Glutamatergic neuron (in vitro differentiated cells): ENCODE measurements around the gene ASF1A. TPM values are rescaled to one million over a fixed set of nuclear protein-coding genes. Genes with fewer than 3 reads are reported as not detected.
A peak's percentile ranks its signal among the peaks of the same experiment; 100 is the strongest.

ENCODE experiments used
- DNase-seq: peaks from one replicate; pipeline ENCODE4 v3.0.0; 2022
- H3K27ac Mint-ChIP-seq: one replicate; pipeline ENCODE4 v1.8.0; 2020; ENCODE audit warnings: mild to moderate bottlenecking, mixed read lengths, inconsistent platforms; ENCODE audit not compliant: unreplicated experiment
- H3K27me3 Mint-ChIP-seq: one replicate; pipeline ENCODE4 v1.8.0; 2020; ENCODE audit warnings: mild to moderate bottlenecking, moderate library complexity, mixed read lengths, inconsistent platforms; ENCODE audit not compliant: unreplicated experiment
- H3K36me3 Mint-ChIP-seq: one replicate; pipeline ENCODE4 v1.8.0; 2020; ENCODE audit warnings: mild to moderate bottlenecking, mixed read lengths, inconsistent platforms; ENCODE audit not compliant: unreplicated experiment
- H3K4me1 Mint-ChIP-seq: one replicate; pipeline ENCODE4 v1.8.0; 2020; ENCODE audit warnings: mild to moderate bottlenecking, low read depth, mixed read lengths, inconsistent platforms; ENCODE audit not compliant: unreplicated experiment
- H3K4me3 Mint-ChIP-seq: one replicate; pipeline ENCODE4 v1.8.0; 2020; ENCODE audit warnings: mild to moderate bottlenecking, mixed read lengths, inconsistent platforms; ENCODE audit not compliant: unreplicated experiment
- H3K9me3 Mint-ChIP-seq: one replicate; pipeline ENCODE4 v1.8.0; 2020; ENCODE audit warnings: mild to moderate bottlenecking, moderate library complexity, mixed read lengths, inconsistent platforms; ENCODE audit not compliant: unreplicated experiment
- total RNA-seq: library from RNA; stranded (reverse); fragmentation: NEBNext Ultra II Directional; extraction: Animal tissue kit (Norgen Biotek cat#: 25700); gene quantifications from one replicate; pipeline ENCODE4 v1.2.1, GENCODE V29; 2021; ENCODE audit not compliant: unreplicated experiment
- TF ChIP-seq, protein P1 (sequence below): fragments of 200-600 bp; sonication (generic); IDR thresholded peaks from one replicate; pipeline ENCODE4 v1.5.0; 2021; ENCODE audit not compliant: partially characterized antibody, unreplicated experiment

ASF1A gene
- total RNA-seq, 1 donor from 2014 or later = 56.1 TPM

GRCh38 chr6:118914598-118914997 lies 20.6 kb downstream of the ASF1A start:
- DNase-seq = no peak
- Mint-ChIP-seq H3K27me3 (peaks cover 3% of the 10 kb centered on the region), H3K9me3 (peaks cover 7% of the 10 kb centered on the region), H3K36me3 (peaks cover 3% of the 10 kb centered on the region), H3K27ac (peak overlapping the region; percentile 97), H3K4me3 (no peak overlapping the region), H3K4me1 (peaks cover 48% of the 10 kb centered on the region)
- TF ChIP-seq, protein P1, sequence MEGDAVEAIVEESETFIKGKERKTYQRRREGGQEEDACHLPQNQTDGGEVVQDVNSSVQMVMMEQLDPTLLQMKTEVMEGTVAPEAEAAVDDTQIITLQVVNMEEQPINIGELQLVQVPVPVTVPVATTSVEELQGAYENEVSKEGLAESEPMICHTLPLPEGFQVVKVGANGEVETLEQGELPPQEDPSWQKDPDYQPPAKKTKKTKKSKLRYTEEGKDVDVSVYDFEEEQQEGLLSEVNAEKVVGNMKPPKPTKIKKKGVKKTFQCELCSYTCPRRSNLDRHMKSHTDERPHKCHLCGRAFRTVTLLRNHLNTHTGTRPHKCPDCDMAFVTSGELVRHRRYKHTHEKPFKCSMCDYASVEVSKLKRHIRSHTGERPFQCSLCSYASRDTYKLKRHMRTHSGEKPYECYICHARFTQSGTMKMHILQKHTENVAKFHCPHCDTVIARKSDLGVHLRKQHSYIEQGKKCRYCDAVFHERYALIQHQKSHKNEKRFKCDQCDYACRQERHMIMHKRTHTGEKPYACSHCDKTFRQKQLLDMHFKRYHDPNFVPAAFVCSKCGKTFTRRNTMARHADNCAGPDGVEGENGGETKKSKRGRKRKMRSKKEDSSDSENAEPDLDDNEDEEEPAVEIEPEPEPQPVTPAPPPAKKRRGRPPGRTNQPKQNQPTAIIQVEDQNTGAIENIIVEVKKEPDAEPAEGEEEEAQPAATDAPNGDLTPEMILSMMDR = no peak

GRCh38 chr6:118917546-118918328 lies 23.8 kb downstream of the ASF1A start:
- Mint-ChIP-seq H3K9me3 (peaks cover 4% of the 10 kb centered on the region), H3K4me3 (peak overlapping the region; percentile 27), H3K27ac (peak overlapping the region; percentile 92), H3K27me3 (peaks cover under 1% of the 10 kb centered on the region), H3K4me1 (peaks cover 40% of the 10 kb centered on the region), H3K36me3 (peaks cover 4% of the 10 kb centered on the region)
- TF ChIP-seq, protein P1 = no peak
- DNase-seq = no peak

GRCh38 chr6:118918329-118918725 lies 24.4 kb downstream of the ASF1A start:
- H3K27ac Mint-ChIP-seq = peak overlapping the region; percentile 92
- no peak for DNase-seq
- H3K4me3 Mint-ChIP-seq = no peak overlapping the region
- peaks cover 3% of the 10 kb centered on the region for H3K36me3 Mint-ChIP-seq
- TF ChIP-seq, protein P1 = no peak
- H3K4me1 Mint-ChIP-seq = peaks cover 34% of the 10 kb centered on the region
- H3K9me3 Mint-ChIP-seq = peaks cover 3% of the 10 kb centered on the region
- no peaks in the 10 kb centered on the region for H3K27me3 Mint-ChIP-seq

DNA sequence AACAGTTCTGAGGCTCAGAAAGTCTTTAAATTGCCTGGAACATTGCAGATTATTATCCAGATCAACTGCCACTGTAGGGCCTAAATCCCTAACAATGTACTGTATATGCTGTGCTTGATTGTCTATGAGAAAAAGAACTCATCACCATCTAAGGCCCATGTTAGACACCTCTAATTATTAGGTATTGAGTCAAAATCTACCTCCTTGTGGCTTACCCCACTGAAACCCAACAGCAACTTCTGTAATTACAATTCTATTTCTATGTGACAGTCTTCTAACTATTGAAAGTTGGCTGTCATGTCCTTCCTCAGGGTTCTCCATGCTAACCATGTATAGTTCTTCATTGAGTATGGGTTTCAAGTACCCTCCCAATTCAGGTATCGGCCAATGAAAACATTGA lies 27.1 kb downstream of the ASF1A start:
- Mint-ChIP-seq H3K9me3 (peaks cover 3% of the 10 kb centered on the region), H3K4me3 (no peak overlapping the region), H3K36me3 (peaks cover 3% of the 10 kb centered on the region), H3K4me1 (peaks cover 16% of the 10 kb centered on the region), H3K27me3 (no peaks in the 10 kb centered on the region), H3K27ac (no peak overlapping the region)
- TF ChIP-seq, protein P1 = no peak
- no peak for DNase-seq

- Mint-ChIP-seq H3K9me3 (no peaks in the 10 kb centered on the region), H3K4me1 (peaks cover 4% of the 10 kb centered on the region), H3K4me3 (no peak overlapping the region), H3K27me3 (peaks cover 2% of the 10 kb centered on the region), H3K36me3 (peaks cover 3% of the 10 kb centered on the region), H3K27ac (no peak overlapping the region)
- TF ChIP-seq, protein P1 = no peak
- DNase-seq = no peak
These were observed 29.1 kb downstream of the ASF1A start for GRCh38 chr6:118923035-118923434.
